SKM-1 treated with dmso at 0.1 percent for 144 hours (cell line): ENCODE results near the gene TSC2.
"Not testable (repeated sequence)": the region's sequence is repeated elsewhere in the genome, so short reads cannot be mapped to it uniquely, and the experiment has no call there.

Experiments used
- DNase-seq: peaks from one replicate; lab custom pipeline; 2025; ENCODE audit not compliant: unreplicated experiment; lab: John Stamatoyannopoulos, UW

Gene TSC2

GRCh38 chr16:2030036-2030435 lies 17.7 kb upstream of the TSC2 start:
- no peak for DNase-seq

- no peak for DNase-seq
Measured at GRCh38 chr16:2031081-2031577, 16.7 kb upstream of the TSC2 start.

GRCh38 chr16:2032285-2033056 lies 15.3 kb upstream of the TSC2 start:
- DNase-seq = no peak

- DNase-seq = no peak
Measured at GRCh38 chr16:2033057-2033908, 14.5 kb upstream of the TSC2 start.

- not testable (repeated sequence) for DNase-seq
Measured at GRCh38 chr16:2033909-2034695, 13.7 kb upstream of the TSC2 start.

- DNase-seq = no peak
Measured at GRCh38 chr16:2034696-2035430, 12.9 kb upstream of the TSC2 start.

GRCh38 chr16:2035431-2036199 lies 12.2 kb upstream of the TSC2 start:
- no peak for DNase-seq

GRCh38 chr16:2036200-2036966 lies 11.4 kb upstream of the TSC2 start:
- DNase-seq = no peak

GRCh38 chr16:2037115-2037514 lies 10.7 kb upstream of the TSC2 start:
- DNase-seq = no peak

- no peak for DNase-seq
Measured at GRCh38 chr16:2037647-2038381, 10.0 kb upstream of the TSC2 start.

- DNase-seq = no peak
Measured at GRCh38 chr16:2038382-2039231, 9.2 kb upstream of the TSC2 start.

GRCh38 chr16:2039274-2040031 lies 8.3 kb upstream of the TSC2 start:
- no peak for DNase-seq

GRCh38 chr16:2040041-2040786 lies 7.6 kb upstream of the TSC2 start:
- no peak for DNase-seq

- DNase-seq = no peak
Measured at GRCh38 chr16:2040787-2041522, 6.8 kb upstream of the TSC2 start.
